ENCODE results near the gene WDR18.
"Not testable (repeated sequence)": the region's sequence is repeated elsewhere in the genome, so short reads cannot be mapped to it uniquely, and the experiment has no call there.

WDR18 gene

DNA sequence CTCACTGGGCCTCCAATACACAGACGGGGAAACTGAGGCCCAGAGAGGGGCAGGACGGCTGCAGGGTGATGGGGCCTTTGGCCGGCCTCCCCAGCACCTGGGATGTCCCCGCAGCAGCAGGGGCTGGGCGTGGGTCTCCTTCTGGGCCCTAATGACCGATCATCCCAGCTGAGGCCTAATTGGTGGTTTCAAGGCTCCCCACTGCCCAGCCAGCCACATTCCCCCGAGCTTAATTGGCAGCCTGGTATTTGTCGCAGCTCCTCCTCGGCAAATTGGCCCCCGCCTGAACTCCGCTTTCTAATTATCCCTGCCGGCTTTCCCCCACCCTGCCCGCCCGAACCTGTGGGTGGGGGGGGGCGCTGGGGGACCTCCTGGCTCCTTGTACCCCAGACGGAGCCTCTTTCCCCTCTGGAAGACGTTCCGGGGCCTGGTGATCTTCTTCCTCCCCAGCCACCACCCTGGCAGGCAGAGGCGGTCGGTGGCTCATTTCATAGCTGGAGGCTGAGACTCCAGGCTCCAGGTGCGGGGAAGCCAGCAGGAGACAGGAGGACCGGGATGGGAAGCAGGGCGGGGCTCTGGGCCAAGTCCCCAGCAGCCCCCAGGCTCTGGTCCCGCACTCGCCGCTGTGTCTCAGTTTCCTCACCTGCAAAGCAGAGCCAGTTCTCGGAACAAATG lies 27.2 kb upstream of the WDR18 start:
- H3K4me1 Mint-ChIP-seq, result peaks cover 26% of the 10 kb centered on the region
- H3K9me3 Mint-ChIP-seq, result no peaks in the 10 kb centered on the region
- no peak overlapping the region for H3K4me3 Mint-ChIP-seq
- DNase-seq (no peak), ATAC-seq (no peak)
- no peaks in the 10 kb centered on the region for H3K27me3 Mint-ChIP-seq
- H3K27ac Mint-ChIP-seq, result no peak overlapping the region

DNA sequence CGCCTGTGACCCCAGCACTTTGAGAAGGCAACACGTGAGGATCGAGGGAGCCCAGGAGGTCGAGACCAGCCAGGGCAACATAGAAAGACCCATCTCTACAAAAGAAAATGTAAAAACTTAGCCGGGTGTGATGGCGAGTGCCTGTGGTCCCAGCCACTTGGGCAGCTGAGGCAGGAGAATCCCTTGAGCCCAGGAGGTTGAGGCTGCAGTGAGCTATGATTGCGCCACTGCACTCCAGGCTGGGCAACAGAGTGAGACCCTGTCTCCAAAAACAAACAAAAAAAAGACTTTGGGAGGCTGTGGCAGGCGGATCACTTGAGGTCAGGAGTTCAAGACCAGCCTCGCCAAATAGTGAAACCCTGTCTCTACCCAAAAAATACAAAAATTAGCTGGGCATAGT lies 26.6 kb upstream of the WDR18 start:
- H3K4me1 Mint-ChIP-seq, result peaks cover 30% of the 10 kb centered on the region
- not testable (repeated sequence) for ATAC-seq, H3K4me3 Mint-ChIP-seq, H3K27ac Mint-ChIP-seq, H3K9me3 Mint-ChIP-seq, DNase-seq, H3K27me3 Mint-ChIP-seq

DNA sequence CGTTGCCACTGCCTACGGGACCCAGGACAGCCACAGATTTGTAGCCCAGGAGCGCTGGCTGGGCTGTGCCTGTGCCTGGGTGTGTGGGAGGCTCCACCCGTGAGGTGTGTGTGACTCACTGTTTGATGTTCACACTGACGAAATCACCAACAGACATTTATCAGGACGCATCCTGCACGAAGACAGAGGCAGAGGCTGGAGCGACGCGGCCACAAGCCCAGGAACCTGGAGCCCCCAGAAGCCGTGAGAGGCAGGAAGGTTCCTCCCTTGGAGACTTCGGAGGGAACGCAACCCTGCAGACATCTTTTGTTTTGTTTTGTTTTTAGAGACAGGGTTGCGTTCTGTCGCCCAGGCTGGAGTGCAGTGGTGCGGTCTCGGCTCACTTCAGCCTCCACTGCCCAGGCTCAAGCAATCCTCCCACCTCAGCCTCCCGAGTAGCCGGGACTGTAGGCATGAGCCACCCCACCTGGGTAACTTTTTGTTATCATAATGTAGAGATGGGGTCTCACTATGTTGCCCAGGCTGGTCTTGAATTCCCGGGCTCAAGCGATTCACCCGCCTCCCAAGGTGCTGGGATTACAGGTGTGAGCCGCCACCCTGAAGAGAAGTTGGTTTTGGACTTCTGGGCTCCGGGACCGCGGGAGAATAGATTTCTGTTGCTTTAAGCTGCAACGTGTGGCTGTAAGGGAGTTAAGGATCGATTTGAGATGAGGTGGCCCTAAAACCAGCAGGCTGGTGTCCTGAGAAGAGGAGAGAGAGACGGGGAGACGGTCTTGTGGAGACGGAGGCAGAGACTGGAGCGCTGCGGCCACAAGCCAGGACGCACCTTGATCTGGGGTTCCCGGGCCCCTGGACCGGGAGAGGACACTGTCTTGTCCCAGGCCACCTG lies 24.9 kb upstream of the WDR18 start:
- Mint-ChIP-seq H3K9me3 (no peaks in the 10 kb centered on the region), H3K4me1 (peaks cover 15% of the 10 kb centered on the region), H3K4me3 (no peak overlapping the region), H3K27me3 (no peaks in the 10 kb centered on the region), H3K27ac (no peak overlapping the region)
- ATAC-seq (peak; percentile 58), DNase-seq (no peak)

DNA sequence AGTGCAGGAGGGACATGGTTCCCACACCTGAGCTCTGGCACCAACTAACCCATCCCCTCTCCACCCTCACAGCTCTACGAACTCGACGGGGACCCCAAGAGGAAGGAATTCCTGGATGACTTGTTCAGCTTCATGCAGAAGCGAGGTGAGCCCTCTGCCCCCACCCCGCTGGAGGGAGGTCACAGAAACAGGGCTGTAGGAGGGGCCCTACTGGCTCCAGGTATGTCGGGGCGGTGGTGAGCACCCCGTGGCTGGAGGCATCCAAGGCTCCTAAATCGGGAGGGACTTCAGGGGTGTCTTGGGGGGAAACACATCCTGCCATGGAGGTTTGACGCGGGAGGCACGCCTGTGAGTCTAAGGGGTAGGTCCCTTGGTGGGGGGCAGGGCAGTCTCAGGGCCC lies 24.1 kb upstream of the WDR18 start:
- no peak for ATAC-seq
- H3K27ac Mint-ChIP-seq, result no peak overlapping the region
- no peaks in the 10 kb centered on the region for H3K27me3 Mint-ChIP-seq
- no peak overlapping the region for H3K4me3 Mint-ChIP-seq
- H3K4me1 Mint-ChIP-seq, result peaks cover 10% of the 10 kb centered on the region
- DNase-seq, result no peak
- H3K9me3 Mint-ChIP-seq, result peaks cover 1 to 6% of the 10 kb centered on the region in 2 donors

- Mint-ChIP-seq H3K27ac (no peak overlapping the region), H3K4me1 (peaks cover 10% of the 10 kb centered on the region), H3K4me3 (no peak overlapping the region), H3K27me3 (no peaks in the 10 kb centered on the region), H3K9me3 (peaks cover 4 to 10% of the 10 kb centered on the region in 2 donors)
- DNase-seq (no peak), ATAC-seq (no peak)
Measured at GRCh38 chr19:960601-960938, 23.6 kb upstream of the WDR18 start.

DNA sequence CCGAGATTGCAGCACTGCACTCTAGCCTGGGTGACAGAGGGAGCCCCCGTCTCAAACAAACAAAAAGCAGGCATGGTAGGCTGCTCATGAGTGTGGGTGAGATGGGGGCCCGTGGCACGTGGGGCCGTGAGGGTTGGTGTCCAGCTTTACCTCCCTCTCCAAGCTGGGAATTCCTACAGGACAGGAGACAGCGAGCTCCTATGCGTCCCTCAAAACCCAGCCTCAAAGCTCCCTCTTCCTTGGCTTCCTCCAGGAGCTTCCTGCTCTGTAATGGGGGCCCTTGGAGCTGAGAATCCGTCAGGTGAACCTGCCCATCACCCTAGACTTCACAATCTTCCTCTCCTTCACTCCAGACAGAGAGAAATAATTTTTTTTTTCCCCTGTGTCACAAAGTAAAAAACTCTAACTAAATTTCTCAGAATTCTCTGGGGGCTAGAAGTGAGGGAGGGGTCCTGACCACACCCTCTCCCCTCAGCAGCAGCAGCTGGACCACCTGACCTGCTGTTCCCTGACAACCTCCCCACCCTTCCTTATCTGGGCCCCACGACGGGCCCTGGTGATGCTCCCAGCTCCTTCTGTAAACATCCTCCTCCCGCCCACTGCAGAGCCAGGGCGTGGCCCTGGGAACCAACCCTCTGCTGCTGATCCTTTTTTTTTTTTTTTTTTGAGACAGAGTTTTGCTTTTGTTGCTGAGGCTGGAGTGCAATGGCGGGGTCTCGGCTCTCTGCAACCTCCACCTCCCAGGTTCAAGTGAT lies 22.1 kb upstream of the WDR18 start:
- no peak for ATAC-seq
- Mint-ChIP-seq H3K4me1 (peaks cover 10% of the 10 kb centered on the region), H3K27me3 (no peaks in the 10 kb centered on the region), H3K4me3 (no peak overlapping the region), H3K27ac (peak overlapping the region in 1 of 2 donors; percentile 5), H3K9me3 (peaks cover 4 to 10% of the 10 kb centered on the region in 2 donors)
- no peak for DNase-seq

GRCh38 chr19:962683-963400 lies 21.3 kb upstream of the WDR18 start:
- no peak overlapping the region for H3K4me3 Mint-ChIP-seq

DNA sequence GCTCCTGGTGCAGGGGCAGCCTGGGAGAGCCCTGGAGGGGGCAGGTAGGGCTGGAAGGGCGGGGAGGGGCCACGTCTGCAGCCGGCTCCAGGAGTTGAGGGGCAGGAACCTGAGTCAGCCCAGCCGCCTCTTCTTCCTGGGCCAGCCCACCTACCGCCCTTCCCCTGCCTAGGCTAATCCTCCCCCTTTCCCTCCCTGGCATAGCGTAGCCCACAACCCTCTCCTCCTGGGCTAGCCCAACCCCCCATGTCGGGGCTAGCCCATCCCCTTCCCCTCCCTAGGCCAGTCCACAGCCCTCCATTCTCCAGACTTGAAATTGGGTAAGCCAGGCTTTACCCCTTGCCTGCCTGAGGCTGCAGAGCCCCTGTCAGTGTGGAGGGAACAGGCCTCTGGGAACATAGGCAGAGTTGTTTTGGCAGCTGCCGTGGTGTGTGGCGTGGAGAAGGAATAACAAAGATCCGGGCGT lies 20.6 kb upstream of the WDR18 start:
- Mint-ChIP-seq H3K27ac (no peak overlapping the region), H3K27me3 (no peaks in the 10 kb centered on the region), H3K9me3 (peaks cover 4 to 10% of the 10 kb centered on the region in 2 donors), H3K4me1 (peaks cover 10% of the 10 kb centered on the region), H3K4me3 (no peak overlapping the region)
- ATAC-seq (no peak), DNase-seq (no peak)

More at GRCh38 chr19:962683-963400, 21.3 kb upstream of the WDR18 start:
- DNase-seq (no peak), ATAC-seq (no peak)
- H3K27ac Mint-ChIP-seq, result no peak overlapping the region
- peaks cover 10% of the 10 kb centered on the region for H3K4me1 Mint-ChIP-seq
- H3K9me3 Mint-ChIP-seq, result peaks cover 4 to 10% of the 10 kb centered on the region in 2 donors
- H3K27me3 Mint-ChIP-seq, result no peaks in the 10 kb centered on the region

DNA sequence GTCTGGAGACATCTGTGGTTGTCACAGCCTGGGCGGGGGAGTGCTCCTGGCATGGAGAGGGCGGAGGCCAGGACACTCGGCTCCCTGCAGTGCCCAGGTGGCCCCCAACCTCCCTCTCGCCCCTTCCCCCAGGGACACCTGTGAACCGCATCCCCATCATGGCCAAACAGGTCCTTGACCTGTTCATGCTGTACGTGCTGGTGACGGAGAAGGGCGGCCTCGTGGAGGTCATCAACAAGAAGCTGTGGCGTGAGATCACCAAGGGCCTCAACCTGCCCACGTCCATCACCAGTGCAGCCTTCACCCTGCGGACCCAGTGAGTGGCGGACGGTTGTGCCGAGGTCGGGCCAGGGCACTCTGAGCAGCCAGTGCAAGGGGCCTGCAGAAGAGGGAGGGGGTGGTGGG lies 20.0 kb upstream of the WDR18 start:
- ATAC-seq (no peak), DNase-seq (no peak)
- Mint-ChIP-seq H3K4me1 (peaks cover 5% of the 10 kb centered on the region), H3K27ac (no peak overlapping the region), H3K27me3 (no peaks in the 10 kb centered on the region), H3K9me3 (peaks cover 4 to 10% of the 10 kb centered on the region in 2 donors), H3K4me3 (no peak overlapping the region)

DNA sequence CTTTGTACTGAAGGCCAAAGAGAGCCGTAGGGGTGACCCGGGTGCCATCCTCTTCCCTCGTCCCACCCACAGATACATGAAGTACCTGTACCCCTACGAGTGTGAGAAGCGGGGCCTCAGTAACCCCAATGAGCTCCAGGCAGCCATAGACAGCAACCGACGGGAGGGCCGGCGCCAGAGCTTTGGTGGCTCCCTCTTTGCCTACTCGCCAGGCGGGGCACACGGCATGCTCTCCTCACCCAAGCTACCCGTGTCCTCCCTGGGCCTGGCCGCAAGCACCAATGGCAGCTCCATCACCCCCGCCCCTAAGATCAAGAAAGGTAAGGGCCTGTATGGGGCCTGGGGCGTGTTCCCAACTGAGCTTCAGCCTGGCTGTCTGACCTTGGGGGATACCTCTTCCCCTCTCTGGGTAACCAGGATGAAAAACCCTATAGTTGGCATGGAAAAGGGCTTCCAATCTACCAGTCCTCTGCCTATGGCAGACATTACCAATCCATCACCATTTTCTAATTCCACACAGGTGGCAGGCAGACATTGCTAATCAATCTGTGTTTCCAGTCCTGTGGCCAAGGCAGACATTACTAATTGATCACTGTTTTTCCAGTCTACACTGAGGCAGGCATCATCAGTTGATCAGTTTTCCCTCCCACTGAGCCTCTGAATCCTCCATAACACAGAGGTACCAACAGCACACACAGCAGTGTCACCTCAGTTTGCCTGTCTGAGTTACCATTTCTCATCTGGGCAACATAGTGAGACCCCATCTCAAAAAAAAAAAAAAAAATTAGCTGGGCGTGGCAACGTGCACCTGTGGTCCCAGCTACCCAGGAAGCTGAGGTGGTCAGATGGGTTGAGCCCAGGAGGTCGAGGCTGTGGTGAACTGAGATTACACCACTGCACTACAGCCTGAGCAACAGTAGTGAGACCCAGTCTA lies 19.1 kb upstream of the WDR18 start:
- DNase-seq (no peak), ATAC-seq (no peak)
- no peak overlapping the region for H3K4me3 Mint-ChIP-seq
- no peaks in the 10 kb centered on the region for H3K27me3 Mint-ChIP-seq
- peaks cover 5% of the 10 kb centered on the region for H3K4me1 Mint-ChIP-seq
- peaks cover 4 to 10% of the 10 kb centered on the region in 2 donors for H3K9me3 Mint-ChIP-seq
- H3K27ac Mint-ChIP-seq, result no peak overlapping the region

GRCh38 chr19:966485-967088 lies 17.6 kb upstream of the WDR18 start:
- H3K4me3 Mint-ChIP-seq, result no peak overlapping the region
- no peak for ATAC-seq
- peaks cover 9 to 17% of the 10 kb centered on the region in 2 donors for H3K9me3 Mint-ChIP-seq
- no peak for DNase-seq
- H3K27me3 Mint-ChIP-seq, result no peaks in the 10 kb centered on the region
- no peak overlapping the region for H3K27ac Mint-ChIP-seq
- peaks cover 5% of the 10 kb centered on the region for H3K4me1 Mint-ChIP-seq

DNA sequence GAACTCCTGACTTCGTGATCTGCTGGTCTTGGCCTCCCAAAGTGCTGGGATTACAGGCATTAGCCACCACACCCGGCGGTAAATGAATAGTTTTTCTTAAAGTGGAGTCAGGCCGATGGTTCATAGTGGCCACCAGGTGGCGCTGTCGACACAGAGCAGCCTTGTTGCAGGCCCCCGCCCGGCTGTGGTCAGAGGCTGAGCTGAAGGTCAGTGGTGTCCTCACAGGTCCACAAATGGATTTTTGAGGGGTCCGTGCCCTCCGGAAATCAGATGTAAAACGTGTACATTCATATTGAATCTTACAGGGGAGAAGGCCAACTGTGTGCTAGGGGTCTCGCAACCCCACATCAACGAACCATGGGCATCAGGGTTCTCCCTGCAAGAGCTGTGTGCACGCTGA lies 13.4 kb upstream of the WDR18 start:
- no peak for DNase-seq
- H3K4me3 Mint-ChIP-seq, result peak overlapping the region in 1 of 2 donors; percentile 41
- H3K9me3 Mint-ChIP-seq, result peaks cover 5 to 6% of the 10 kb centered on the region in 2 donors
- no peaks in the 10 kb centered on the region for H3K4me1 Mint-ChIP-seq
- H3K27ac Mint-ChIP-seq, result peak overlapping the region in 1 of 2 donors; percentile 93
- no peaks in the 10 kb centered on the region for H3K27me3 Mint-ChIP-seq
- ATAC-seq, result no peak

GRCh38 chr19:971795-972194 lies 12.3 kb upstream of the WDR18 start:
- Mint-ChIP-seq H3K27ac (no peak overlapping the region), H3K9me3 (peaks cover 5 to 6% of the 10 kb centered on the region in 2 donors), H3K4me3 (no peak overlapping the region), H3K27me3 (no peaks in the 10 kb centered on the region), H3K4me1 (no peaks in the 10 kb centered on the region)
- ATAC-seq (no peak), DNase-seq (no peak)

DNA sequence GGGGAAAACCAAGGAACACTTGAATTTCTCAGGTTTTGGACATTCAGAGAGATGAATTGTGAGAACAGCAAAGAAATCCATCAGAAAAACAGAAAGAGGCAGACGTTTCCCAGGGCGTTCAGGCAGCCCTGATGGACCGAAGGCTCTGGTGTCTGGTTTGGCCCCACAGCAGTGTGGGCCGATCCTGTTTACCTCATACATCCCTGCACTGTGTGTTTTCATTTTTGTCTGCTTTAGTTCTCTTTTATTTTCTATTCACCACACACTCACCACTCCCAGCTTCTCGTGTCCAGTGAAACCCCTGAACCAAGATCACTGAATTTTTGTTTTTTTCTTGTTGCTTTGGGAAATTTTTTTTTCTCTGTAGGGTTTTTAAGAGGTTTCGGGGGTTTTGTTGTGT lies 11.9 kb upstream of the WDR18 start:
- Mint-ChIP-seq H3K4me1 (no peaks in the 10 kb centered on the region), H3K9me3 (peaks cover 5 to 6% of the 10 kb centered on the region in 2 donors), H3K4me3 (no peak overlapping the region), H3K27ac (no peak overlapping the region), H3K27me3 (no peaks in the 10 kb centered on the region)
- ATAC-seq (no peak), DNase-seq (no peak)
